SK-N-SH (cell line): Measurements from ENCODE around the gene RCCD1. TPM values are rescaled to one million over a fixed set of nuclear protein-coding genes. Genes with fewer than 3 reads are reported as not detected.

Experiments used
- CTCF ChIA-PET: fragments of 300-600, 350-600 bp; formaldehyde crosslinking; extraction: SDS; loops from one replicate; lab custom pipeline; 2021; lab: Yijun Ruan, JAX
- POLR2A ChIA-PET: fragments of 350-600 bp; sonication (Branson Sonifier 250); formaldehyde crosslinking; extraction: SDS; loops from one replicate; lab custom pipeline; 2020; ENCODE audit warnings: antibody characterized with exemption, inconsistent platforms; lab: Yijun Ruan, JAX
- DNase-seq: peaks from one replicate; pipeline ENCODE4 v3.0.0; 2012
- H2AFZ ChIP-seq: fragments of 200-600 bp; sonication (generic); 2 replicates; pipeline ENCODE4 v1.8.1; 2016; ENCODE audit warnings: antibody characterized with exemption, mild to moderate bottlenecking, low read depth
- H3F3A ChIP-seq: fragments of 200-600 bp; sonication (generic); replicated peaks from 2 replicates; pipeline ENCODE3; 2016; ENCODE audit warnings: antibody characterized with exemption, mild to moderate bottlenecking; ENCODE audit not compliant: insufficient read depth
- H3K27ac ChIP-seq, 2 experiments: fragments of 200-500 bp in 1 of 2; fragments of 200-600 bp in 1 of 2; sonication (Bioruptor generic) in 1 of 2; sonication (generic), shearing (Covaris generic) in 1 of 2; 2 replicates each; pipeline versions ENCODE4 v1.5.1 to v1.6.1; 2014 to 2016; ENCODE audit warnings: low read depth in 2 of 2, inconsistent platforms in 1 of 2, low read length in 1 of 2, mild to moderate bottlenecking in 1 of 2, mixed read lengths in 1 of 2
- H3K27me3 ChIP-seq: fragments of 200-600 bp; sonication (generic), shearing (Covaris generic); 2 replicates; pipeline ENCODE4 v1.6.1; 2016; ENCODE audit warnings: mixed run types; ENCODE audit not compliant: insufficient read depth
- H3K36me3 ChIP-seq, 2 experiments: fragments of 200-500 bp in 1 of 2; fragments of 200-600 bp in 1 of 2; sonication (Bioruptor generic) in 1 of 2; sonication (generic) in 1 of 2; replicated peaks in 1 of 2; 2 replicates each; pipeline versions ENCODE3 to v1.5.1; 2014 to 2016; ENCODE audit warnings: low read length in 1 of 2, mild to moderate bottlenecking in 1 of 2; ENCODE audit not compliant: insufficient read depth in 2 of 2, control insufficient read depth in 1 of 2
- H3K4me1 ChIP-seq, 2 experiments: fragments of 200-500 bp in 1 of 2; fragments of 200-600 bp in 1 of 2; sonication (Bioruptor generic) in 1 of 2; sonication (generic), shearing (Covaris generic) in 1 of 2; 2 replicates each; pipeline versions ENCODE4 v1.5.1 to v1.6.1; 2014 to 2016; ENCODE audit warnings: low read depth in 1 of 2, low read length in 1 of 2, mixed run types in 1 of 2; ENCODE audit not compliant: insufficient read depth in 2 of 2, control insufficient read depth in 1 of 2
- H3K4me2 ChIP-seq: fragments of 200-600 bp; sonication (generic), shearing (Covaris generic); 2 replicates; pipeline ENCODE4 v1.6.1; 2017; ENCODE audit warnings: mixed run types
- H3K4me3 ChIP-seq, 2 experiments: fragments of 200-500 bp in 1 of 2; fragments of 200-600 bp in 1 of 2; sonication (Bioruptor generic) in 1 of 2; sonication (generic), shearing (Covaris generic) in 1 of 2; 2 replicates each; pipeline versions ENCODE4 v1.5.1 to v1.8.1; 2014 to 2016; ENCODE audit warnings: low read depth in 2 of 2, inconsistent platforms in 1 of 2, low read length in 1 of 2, mild to moderate bottlenecking in 1 of 2, mixed read lengths in 1 of 2, moderate library complexity in 1 of 2
- H3K79me2 ChIP-seq: fragments of 200-600 bp; sonication (generic); 2 replicates; pipeline ENCODE4 v1.8.1; 2017; ENCODE audit warnings: mild to moderate bottlenecking; ENCODE audit not compliant: insufficient read depth
- H3K9ac ChIP-seq: fragments of 200-600 bp; sonication (generic); 2 replicates; pipeline ENCODE4 v1.6.1; 2017; ENCODE audit warnings: mixed run types
- H3K9me2 ChIP-seq: fragments of 200-600 bp; sonication (generic); 2 replicates; pipeline ENCODE4 v1.6.1; 2017; ENCODE audit warnings: mixed run types
- H3K9me3 ChIP-seq: fragments of 200-600 bp; sonication (generic); 2 replicates; pipeline ENCODE4 v1.6.1; 2017; ENCODE audit warnings: mixed run types, mild to moderate bottlenecking, moderate library complexity
- H4K20me1 ChIP-seq: fragments of 200-600 bp; sonication (generic); 2 replicates; pipeline ENCODE4 v1.6.1; 2017; ENCODE audit warnings: mild to moderate bottlenecking, mixed run types; ENCODE audit not compliant: insufficient read depth
- CTCF ChIP-seq: fragments of 200-600 bp; sonication (generic); IDR thresholded peaks from 2 replicates; pipeline ENCODE4 v1.6.1; 2017; ENCODE audit warnings: antibody characterized with exemption, mild to moderate bottlenecking, moderate library complexity
- EZH2phosphoT487 ChIP-seq: fragments of 200-600 bp; sonication (generic); IDR thresholded peaks from 2 replicates; pipeline ENCODE4 v1.6.1; 2017; ENCODE audit warnings: low read depth, mixed run types, mild to moderate bottlenecking, antibody characterized with exemption, moderate library complexity, borderline replicate concordance
- FOXJ3 ChIP-seq: sonication (generic); formaldehyde crosslinking; IDR thresholded peaks from 2 replicates; pipeline ENCODE4 v1.5.1; 2020; ENCODE audit warnings: mild to moderate bottlenecking, missing genetic modification reagents
- MAX ChIP-seq: IDR thresholded peaks from 2 replicates; pipeline ENCODE4 v1.4.0; 2012; ENCODE audit warnings: low read depth
- NRF1 ChIP-seq: IDR thresholded peaks from 2 replicates; pipeline ENCODE4 v1.6.1; 2012; ENCODE audit warnings: low read depth, mild to moderate bottlenecking, low read length
- TEAD4 ChIP-seq: IDR thresholded peaks from 2 replicates; pipeline ENCODE4 v1.4.0; 2012; ENCODE audit warnings: mild to moderate bottlenecking, borderline replicate concordance; ENCODE audit not compliant: insufficient read depth
- USF1 ChIP-seq: IDR thresholded peaks from 2 replicates; pipeline ENCODE4 v1.4.0; 2012; ENCODE audit warnings: low read depth, borderline replicate concordance
- ZBTB33 ChIP-seq: IDR thresholded peaks from 2 replicates; pipeline ENCODE4 v1.4.0; 2012; ENCODE audit warnings: low read depth, borderline replicate concordance
- WGBS: methylation state at CpG from one replicate; pipeline ENCODE4 v1.1.6; 2017; ENCODE audit warnings: low lambda C conversion rate; 5-methylcytosine and 5-hydroxymethylcytosine counted together
- polyA plus RNA-seq, 3 experiments: library from polyadenylated mRNA; depleted of rRNA; stranded (reverse); fragments of >200 nt; gene quantifications; 2 replicates each; pipeline ENCODE4 v1.2.3, GENCODE V29; 2012

RCCD1 gene
- polyA plus RNA-seq, 1 of the 3 experiments (the other 2 are of a cell fraction) = 21.2 TPM

DNA sequence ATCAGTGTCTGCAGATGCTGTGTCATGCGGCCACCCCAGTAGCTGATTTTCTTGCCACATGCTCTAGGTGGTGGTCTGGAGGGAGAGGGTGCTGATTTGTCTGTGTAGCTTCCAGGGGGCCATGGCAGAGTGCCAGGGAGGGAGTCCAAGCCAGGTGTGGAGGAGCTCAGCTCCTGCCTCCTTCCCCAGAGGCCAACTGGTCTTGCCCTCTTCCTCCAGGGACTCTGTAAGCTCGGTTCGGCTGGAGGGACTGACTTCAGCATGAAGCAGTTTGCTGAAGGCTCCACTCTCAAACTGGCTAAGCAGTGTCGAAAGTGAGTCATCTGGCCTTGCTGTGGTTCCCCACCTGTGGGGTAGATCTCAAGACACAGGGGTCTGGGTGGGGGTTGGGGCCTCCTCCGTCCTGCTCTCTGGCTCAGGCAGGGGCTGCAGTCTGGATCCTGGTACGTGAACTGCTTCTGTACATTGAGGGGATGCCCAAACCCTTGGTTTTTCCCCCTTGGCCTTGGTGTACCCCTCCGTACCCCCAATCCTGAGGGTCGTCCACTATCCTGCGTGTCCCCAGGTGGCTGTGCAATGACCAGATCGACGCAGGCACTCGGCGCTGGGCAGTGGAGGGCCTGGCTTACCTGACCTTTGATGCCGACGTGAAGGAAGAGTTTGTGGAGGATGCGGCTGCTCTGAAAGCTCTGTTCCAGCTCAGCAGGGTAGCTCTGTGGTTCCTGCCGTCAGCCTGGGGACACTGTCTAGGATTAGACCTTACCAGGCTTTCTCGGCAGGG lies 6.9 kb upstream of the RCCD1 start:
- POLR2A ChIA-PET = interaction anchor here (1.0 to 1.3 kb wide), 4 partner anchors 8 to 74 kb away, joined by 3 to 8 read pairs (median 4); partner anchors contain the start of genes UNC45A and VPS33B

More for the DNA sequence above, 6.9 kb upstream of the RCCD1 start:
- Histone ChIP-seq H3F3A (peaks cover 3% of the 10 kb centered on the region), H3K79me2 (no peaks in the 10 kb centered on the region), H3K4me2 (no peak overlapping the region), H3K4me3 (no peak overlapping the region), H2AFZ (no peak overlapping the region), H3K27me3 (no peaks in the 10 kb centered on the region), H3K36me3 (peaks cover 18 to 71% of the 10 kb centered on the region in 2 experiments), H3K27ac (no peak overlapping the region), H3K9me2 (no peaks in the 10 kb centered on the region), H3K4me1 (no peaks in the 10 kb centered on the region)
- CTCF ChIA-PET = interaction anchor here (0.7 to 11.4 kb wide), 4 partner anchors 8 to 108 kb away, joined by 3 to 108 read pairs (median 13); partner anchors contain the start of genes HDDC3 and UNC45A
- 94% methylated on average over 11 of the region's 18 CpGs for WGBS
- TF ChIP-seq FOXJ3 (CRISPR knock-in tag) = no peak
- TF ChIP-seq CTCF = no peak
- no peak for TF ChIP-seq EZH2phosphoT487
- TF ChIP-seq MAX = no peak
- no peak for TF ChIP-seq USF1
- TF ChIP-seq NRF1 = no peak
- TF ChIP-seq ZBTB33 = no peak
- no peak for TF ChIP-seq TEAD4
- TF ChIP-seq, all 33 proteins: peak for 0
- H3K9me3 ChIP-seq = no peaks in the 10 kb centered on the region
- no peak for DNase-seq
- no peaks in the 10 kb centered on the region for H4K20me1 ChIP-seq
- no peak overlapping the region for H3K9ac ChIP-seq
